Measurements from ENCODE around the gene SERPINA5. TPM values are rescaled to one million over a fixed set of nuclear protein-coding genes. Genes with fewer than 3 reads are reported as not detected.

SERPINA5 gene
- total and polyA plus RNA-seq, 2 of the 13 experiments (the other 11 are each of a cell fraction or from before 2014, with no cell fraction given), result 449 to 498 TPM

- TF ChIP-seq, protein P1, sequence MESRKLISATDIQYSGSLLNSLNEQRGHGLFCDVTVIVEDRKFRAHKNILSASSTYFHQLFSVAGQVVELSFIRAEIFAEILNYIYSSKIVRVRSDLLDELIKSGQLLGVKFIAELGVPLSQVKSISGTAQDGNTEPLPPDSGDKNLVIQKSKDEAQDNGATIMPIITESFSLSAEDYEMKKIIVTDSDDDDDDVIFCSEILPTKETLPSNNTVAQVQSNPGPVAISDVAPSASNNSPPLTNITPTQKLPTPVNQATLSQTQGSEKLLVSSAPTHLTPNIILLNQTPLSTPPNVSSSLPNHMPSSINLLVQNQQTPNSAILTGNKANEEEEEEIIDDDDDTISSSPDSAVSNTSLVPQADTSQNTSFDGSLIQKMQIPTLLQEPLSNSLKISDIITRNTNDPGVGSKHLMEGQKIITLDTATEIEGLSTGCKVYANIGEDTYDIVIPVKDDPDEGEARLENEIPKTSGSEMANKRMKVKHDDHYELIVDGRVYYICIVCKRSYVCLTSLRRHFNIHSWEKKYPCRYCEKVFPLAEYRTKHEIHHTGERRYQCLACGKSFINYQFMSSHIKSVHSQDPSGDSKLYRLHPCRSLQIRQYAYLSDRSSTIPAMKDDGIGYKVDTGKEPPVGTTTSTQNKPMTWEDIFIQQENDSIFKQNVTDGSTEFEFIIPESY (CRISPR knock-in tag; IDR thresholded peaks at IDR 0.05), result no peak
- no peak for TF ChIP-seq MLLT10 (CRISPR knock-in tag; IDR thresholded peaks at IDR 0.05)
- peak; percentile 57 for TF ChIP-seq AGO1 (IDR thresholded peaks at IDR 0.05; ENCODE audit: low read depth, low read length, poor library complexity, severe bottlenecking)
- TF ChIP-seq SUZ12 (IDR thresholded peaks at IDR 0.05; ENCODE audit: low read depth, low read length), result no peak
- TF ChIP-seq XRCC5 (optimal IDR thresholded peaks at IDR 0.05; ENCODE audit: low read length), result peak; percentile 55
- no peak for TF ChIP-seq ZFP41 (CRISPR knock-in tag; IDR thresholded peaks at IDR 0.05; ENCODE audit: borderline replicate concordance)
- TF ChIP-seq ONECUT2 (CRISPR knock-in tag; IDR thresholded peaks at IDR 0.05), result no peak
- TF ChIP-seq ZNF318 (CRISPR knock-in tag; IDR thresholded peaks at IDR 0.05), result no peak
- 0 out of 2 replicates have a peak, but pooled peaks have one; percentile 51 for TF ChIP-seq SIN3A (IDR thresholded peaks at IDR 0.05; ENCODE audit: borderline replicate concordance, low read depth, low read length)
- peak; percentile 8; the same call in 1 of the 2 replicates for TF ChIP-seq TBX3 (IDR thresholded peaks at IDR 0.05; ENCODE audit: borderline replicate concordance)
- no peak for TF ChIP-seq MAFG (CRISPR knock-in tag; IDR thresholded peaks at IDR 0.05)
- TF ChIP-seq, protein P2, sequence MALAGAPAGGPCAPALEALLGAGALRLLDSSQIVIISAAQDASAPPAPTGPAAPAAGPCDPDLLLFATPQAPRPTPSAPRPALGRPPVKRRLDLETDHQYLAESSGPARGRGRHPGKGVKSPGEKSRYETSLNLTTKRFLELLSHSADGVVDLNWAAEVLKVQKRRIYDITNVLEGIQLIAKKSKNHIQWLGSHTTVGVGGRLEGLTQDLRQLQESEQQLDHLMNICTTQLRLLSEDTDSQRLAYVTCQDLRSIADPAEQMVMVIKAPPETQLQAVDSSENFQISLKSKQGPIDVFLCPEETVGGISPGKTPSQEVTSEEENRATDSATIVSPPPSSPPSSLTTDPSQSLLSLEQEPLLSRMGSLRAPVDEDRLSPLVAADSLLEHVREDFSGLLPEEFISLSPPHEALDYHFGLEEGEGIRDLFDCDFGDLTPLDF (CRISPR knock-in tag; IDR thresholded peaks at IDR 0.05), result no peak
- no peak for TF ChIP-seq CREB1 (IDR thresholded peaks at IDR 0.05)
- no peak for TF ChIP-seq CREB1 (CRISPR knock-in tag; IDR thresholded peaks at IDR 0.05)
- no peak for TF ChIP-seq ZZZ3 (CRISPR knock-in tag; IDR thresholded peaks at IDR 0.05; ENCODE audit: borderline replicate concordance)
- TF ChIP-seq ZNF484 (CRISPR knock-in tag; IDR thresholded peaks at IDR 0.05; ENCODE audit: borderline replicate concordance, low read depth), result no peak
Measured at GRCh38 chr14:94581127-94581999, at the start of gene SERPINA5 (continued).
